ENCODE data around the gene PKP4.

- no peak for TF ChIP-seq POLR2A (IDR thresholded peaks at IDR 0.05; ENCODE audit: extremely low read depth, insufficient read length)
- TF ChIP-seq CTCF (IDR thresholded peaks at IDR 0.05; ENCODE audit: low read depth, low read length), result no peak
- TF ChIP-seq MAX (IDR thresholded peaks at IDR 0.05; ENCODE audit: low read depth, low read length), result no peak
Observed at GRCh38 chr2:158598862-158599517, 142.2 kb downstream of the PKP4 start.
